ENCODE measurements around the gene ZNF775.

ZNF775 gene

GRCh38 chr7:150377196-150377595, 1.9 kb upstream of the ZNF775 start:
- no peak for TF ChIP-seq CTCF (IDR thresholded peaks at IDR 0.05; ENCODE audit: low read length, missing control alignments)
- no peak for DNase-seq (ENCODE audit: low read depth)

GRCh38 chr7:150377635-150378034, 1.5 kb upstream of the ZNF775 start:
- DNase-seq (ENCODE audit: low read depth), result no peak
- no peak for TF ChIP-seq CTCF (IDR thresholded peaks at IDR 0.05; ENCODE audit: low read length, missing control alignments)
- H3K4me3 ChIP-seq (replicated peaks; ENCODE audit: low read depth, low read length), result no peak overlapping the region

More at GRCh38 chr7:150377196-150377595, 1.9 kb upstream of the ZNF775 start:
- H3K4me3 ChIP-seq (replicated peaks; ENCODE audit: low read depth, low read length), result no peak overlapping the region

- H3K4me3 ChIP-seq (replicated peaks; ENCODE audit: low read depth, low read length), result peak overlapping the region; percentile 67
- DNase-seq (ENCODE audit: low read depth), result peak; percentile 78
- peak; percentile 20 for TF ChIP-seq CTCF (IDR thresholded peaks at IDR 0.05; ENCODE audit: low read length, missing control alignments)
These were observed 846 bp upstream of the ZNF775 start for GRCh38 chr7:150378115-150378852.

- DNase-seq (ENCODE audit: low read depth), result no peak
- TF ChIP-seq CTCF (IDR thresholded peaks at IDR 0.05; ENCODE audit: low read length, missing control alignments), result no peak
- H3K4me3 ChIP-seq (replicated peaks; ENCODE audit: low read depth, low read length), result peak overlapping the region; percentile 71
These were observed 580 bp downstream of the ZNF775 start for GRCh38 chr7:150379441-150380379.

- peak overlapping the region; percentile 71 for H3K4me3 ChIP-seq (replicated peaks; ENCODE audit: low read depth, low read length)
- DNase-seq (ENCODE audit: low read depth), result no peak
- no peak for TF ChIP-seq CTCF (IDR thresholded peaks at IDR 0.05; ENCODE audit: low read length, missing control alignments)
These were observed 1.3 kb downstream of the ZNF775 start for GRCh38 chr7:150380463-150380862.

- no peak for DNase-seq (ENCODE audit: low read depth)
- no peak overlapping the region for H3K4me3 ChIP-seq (replicated peaks; ENCODE audit: low read depth, low read length)
- no peak for TF ChIP-seq CTCF (IDR thresholded peaks at IDR 0.05; ENCODE audit: low read length, missing control alignments)
These were observed 2.0 kb downstream of the ZNF775 start for GRCh38 chr7:150381096-150381495.
